Measurements from ENCODE around the gene PLA2G4F.

The PLA2G4F gene

DNA sequence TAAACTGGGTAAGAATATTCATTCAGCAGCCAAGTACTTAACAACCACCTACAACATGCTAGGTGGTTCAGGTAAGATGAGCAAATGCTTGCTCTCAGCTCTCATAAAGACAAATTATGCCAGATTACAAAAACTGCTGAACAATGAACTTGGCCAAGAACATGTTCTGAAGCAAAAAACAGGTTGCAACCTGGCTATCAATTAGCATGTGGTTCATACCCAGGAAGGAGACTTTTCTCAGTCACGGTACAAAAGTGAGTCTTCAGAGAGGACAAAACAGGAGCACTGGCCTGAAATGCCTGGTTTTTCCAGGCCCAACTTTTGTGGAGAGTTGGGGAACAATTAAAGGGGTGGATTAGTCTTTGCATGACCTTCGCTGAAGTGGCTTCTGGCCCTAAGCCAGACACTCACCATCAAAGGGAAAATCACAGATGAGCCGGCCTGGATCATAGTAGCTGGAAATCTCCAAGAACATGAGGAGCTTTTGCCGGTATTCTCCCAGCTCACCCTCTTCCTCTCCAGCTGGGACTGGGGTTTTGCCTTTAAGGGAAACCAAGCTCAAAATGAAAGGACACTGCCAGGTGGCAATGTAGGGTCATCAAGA is 7.6 kb upstream of the PLA2G4F start:
- DNase-seq, result no peak

- DNase-seq, result no peak
Observed at GRCh38 chr15:42163291-42163690, 6.9 kb upstream of the PLA2G4F start.

GRCh38 chr15:42160136-42160535 is 3.7 kb upstream of the PLA2G4F start:
- DNase-seq, result peak; percentile 41

DNA sequence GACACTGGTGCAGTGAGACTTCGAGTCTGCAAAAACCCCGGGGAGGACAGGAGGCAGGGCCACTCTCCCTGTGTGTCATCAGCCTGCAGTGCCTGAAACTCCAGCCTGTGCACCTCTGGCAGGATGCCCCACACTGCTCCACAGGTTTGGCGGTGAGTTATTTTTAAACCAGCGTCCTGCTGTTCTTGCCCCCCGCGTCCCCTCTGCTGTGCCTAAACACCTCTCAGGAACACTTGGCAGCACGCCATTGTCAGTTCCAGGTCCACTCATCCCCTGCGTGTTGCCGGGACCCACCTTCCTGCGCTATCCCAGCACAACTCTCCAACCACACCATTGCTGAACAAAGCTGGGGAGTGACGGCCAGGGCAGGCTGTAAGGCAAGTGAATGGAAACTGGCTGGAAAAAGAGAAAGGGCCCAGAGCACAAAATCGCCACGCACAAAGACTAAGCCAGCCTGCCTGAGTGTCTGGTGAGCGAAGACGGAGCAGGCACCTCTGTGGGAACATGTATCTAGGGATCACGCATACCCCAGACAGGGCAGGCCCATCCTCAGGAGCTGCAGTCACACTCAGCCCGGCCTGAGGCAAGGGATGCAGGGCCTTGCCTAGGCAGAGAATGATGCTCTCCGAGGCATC is 3.1 kb upstream of the PLA2G4F start:
- DNase-seq, result peak; percentile 35

- no peak for DNase-seq
Observed at GRCh38 chr15:42158941-42159340, 2.5 kb upstream of the PLA2G4F start.

DNA sequence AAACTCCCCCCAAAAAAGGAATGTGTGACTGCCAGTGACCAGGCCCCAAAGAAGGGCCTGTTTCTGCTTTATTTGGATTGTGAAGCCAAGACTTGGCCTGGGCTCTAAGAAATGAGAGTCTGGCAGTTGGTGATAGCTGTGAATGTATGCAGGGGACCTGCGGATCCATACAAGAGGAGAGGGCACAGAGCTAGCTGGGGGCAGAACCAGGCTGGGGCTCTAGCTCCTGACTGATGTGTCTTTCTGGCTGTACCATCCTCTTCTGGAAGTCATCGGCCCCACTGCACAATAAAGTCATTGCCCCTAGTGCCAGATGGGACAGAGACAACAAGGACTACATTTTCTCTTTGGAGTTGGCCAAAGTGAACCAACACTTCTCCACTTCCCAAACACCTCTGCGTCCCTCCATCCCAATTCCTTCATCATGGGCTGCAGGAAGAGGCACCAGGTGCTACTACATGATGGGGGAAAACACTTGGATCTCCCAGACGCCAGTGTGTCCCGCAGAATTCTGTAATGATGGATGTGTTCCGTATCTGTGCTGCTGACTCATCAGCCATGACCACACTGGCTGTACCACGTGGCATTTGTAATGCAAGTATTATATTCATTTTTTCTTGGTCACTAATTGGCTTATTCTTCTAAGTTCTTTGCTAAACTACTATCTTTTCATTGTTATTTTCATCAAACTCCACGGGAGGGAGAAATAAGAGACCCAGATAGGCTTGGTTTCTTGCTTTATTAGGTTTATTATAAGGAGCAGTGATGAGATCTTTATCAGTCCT is 1.7 kb upstream of the PLA2G4F start:
- peak; percentile 34 for DNase-seq

DNA sequence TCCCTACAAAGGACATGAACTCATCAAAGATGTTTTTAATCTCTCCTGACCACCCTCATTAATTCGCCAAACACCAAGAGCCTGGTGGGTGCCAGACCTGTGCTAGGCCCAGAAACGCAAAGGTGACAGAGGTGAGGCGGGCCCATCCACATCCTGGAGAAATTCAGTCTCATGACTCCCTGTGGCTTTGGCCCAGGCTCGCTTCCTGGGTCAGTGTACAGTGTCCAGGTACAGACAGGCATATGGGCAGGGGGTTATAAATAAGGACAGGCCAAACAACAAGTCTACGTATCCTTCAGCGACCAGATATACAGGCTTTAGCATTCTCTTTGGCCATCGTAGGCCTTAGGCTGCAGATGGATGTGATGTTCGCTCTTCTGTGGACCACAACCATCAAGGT is 945 bp upstream of the PLA2G4F start:
- no peak for DNase-seq

DNA sequence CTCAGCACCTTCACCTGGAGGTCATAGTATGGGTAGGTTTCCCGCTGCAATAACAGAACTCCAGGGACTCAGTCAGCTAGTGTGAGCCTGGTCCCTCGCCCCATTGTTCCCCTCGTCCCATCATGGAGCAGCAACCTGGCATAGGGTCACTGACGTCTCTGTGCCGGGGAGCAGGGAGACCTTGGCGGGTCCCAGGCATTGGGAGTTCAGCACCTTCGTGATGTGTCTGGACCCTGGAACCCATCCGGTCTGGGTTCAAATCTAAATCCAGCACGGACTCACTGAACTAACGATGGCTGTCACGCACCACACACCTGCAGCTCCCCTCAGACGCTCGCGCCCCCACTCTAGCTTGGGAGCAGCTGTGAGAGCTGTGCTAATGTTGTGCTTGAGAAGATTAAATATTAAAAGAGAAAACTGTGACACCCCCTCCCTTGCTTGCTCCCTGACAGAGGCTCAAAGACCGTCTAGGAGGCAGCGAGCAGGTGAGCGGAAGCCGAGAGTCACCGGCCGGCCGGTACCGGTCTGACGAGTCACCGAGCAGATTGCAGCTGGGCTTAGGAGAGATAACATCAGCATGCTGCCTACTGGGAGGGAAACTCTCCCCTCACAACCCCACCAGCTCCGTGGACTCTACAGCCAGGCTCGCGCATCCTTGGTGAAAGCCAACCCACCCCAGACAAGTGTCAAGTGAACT is 742 bp downstream of the PLA2G4F start:
- DNase-seq, result no peak

- no peak for DNase-seq
Observed at GRCh38 chr15:42154956-42155355, 1.5 kb downstream of the PLA2G4F start.

DNA sequence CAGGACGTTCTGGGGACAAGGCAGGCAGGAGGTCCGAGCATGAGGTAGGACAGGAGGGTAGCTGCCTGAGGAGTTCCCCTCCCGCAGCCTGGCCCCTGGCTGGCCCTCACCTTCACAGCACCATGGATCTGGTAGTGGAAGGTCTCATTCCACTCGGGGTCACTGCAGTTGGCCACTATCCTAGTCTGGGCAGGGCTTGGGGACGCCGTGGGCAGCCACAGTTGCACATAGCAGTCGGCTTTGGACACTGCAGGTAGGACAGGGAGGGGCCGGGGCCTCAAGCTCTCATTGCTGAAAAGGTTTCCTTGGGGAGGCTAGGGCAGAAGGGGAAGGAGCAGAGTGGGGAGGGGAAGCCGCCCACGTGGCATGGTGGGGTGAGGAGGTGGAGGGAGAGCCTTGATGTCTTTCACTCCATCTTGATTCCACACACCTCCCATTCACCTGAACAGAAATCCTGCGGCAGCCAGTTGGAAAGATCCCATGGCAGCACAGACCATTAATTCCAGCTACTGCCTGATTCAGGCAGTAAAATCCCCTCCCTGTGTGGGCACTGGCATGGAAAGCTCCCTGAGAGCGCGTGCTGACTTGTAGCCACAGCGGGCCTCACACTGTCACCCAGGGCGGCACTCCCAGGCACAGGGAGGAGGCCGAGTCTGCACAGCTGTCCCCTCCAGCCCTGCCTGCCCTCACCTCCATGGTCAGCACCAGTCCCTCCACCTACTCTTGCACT is 2.1 kb downstream of the PLA2G4F start:
- no peak for DNase-seq

DNA sequence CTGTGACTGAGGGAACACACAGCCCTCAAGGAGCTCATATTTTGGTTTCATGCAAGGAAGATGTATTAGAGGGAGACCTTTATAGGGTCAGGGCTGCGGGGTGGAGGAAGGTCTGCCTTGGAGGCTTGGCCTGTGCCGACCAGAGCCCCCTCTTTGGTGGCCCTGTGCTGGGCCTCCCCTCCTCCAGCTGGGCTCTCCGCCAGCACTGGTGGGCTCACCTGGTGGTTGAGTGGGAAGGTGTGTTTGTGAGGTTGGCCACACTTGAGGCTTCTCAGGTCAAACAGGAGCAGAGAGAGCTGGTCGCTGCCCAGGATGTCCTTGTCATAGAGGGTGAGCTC is 2.6 kb downstream of the PLA2G4F start:
- DNase-seq, result no peak

DNA sequence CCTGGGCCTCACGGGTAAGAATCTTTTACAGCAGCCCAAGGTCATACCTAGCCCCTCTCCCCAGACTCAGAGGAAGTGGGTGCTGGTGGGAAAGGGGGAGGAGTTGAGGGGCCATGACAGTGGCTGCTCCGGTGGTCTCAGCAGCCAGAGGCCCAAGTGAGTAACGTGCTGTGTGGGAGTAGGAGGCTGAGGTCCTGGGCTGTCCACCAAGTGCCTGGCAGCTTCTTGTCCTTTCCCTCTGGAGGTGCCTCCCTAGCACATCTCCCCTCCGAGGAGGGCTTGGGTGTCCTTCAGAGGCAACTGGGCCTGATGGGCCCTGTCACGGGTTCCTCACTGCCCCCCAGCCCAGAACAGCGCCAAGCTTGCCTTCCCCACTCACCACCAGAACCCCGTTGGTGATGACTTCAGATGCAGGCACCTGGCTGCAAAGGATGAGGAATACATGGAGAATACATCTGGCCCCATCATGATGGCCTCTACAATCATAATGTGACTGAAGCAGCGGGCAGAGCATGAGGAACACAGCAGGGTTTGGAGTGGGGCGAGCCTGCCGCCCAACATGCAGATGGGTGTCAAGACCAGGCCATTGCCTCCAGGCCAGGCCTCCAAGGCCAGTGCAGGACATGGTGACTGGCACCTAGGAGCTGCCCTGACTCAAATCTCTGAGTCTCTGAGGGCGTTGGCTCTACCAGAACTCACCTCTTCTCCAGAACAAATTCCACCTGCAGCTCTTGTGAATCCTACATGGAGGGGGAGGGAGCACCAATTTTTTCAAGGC is 3.3 kb downstream of the PLA2G4F start:
- no peak for DNase-seq

GRCh38 chr15:42152196-42152920 is 4.1 kb downstream of the PLA2G4F start:
- no peak for DNase-seq

- DNase-seq, result no peak
Observed at GRCh38 chr15:42151736-42152135, 4.7 kb downstream of the PLA2G4F start.

- no peak for DNase-seq
Observed at GRCh38 chr15:42151141-42151561, 5.3 kb downstream of the PLA2G4F start.

- no peak for DNase-seq
Observed at GRCh38 chr15:42150219-42150970, 6.0 kb downstream of the PLA2G4F start.

GRCh38 chr15:42149493-42150218 is 6.8 kb downstream of the PLA2G4F start:
- no peak for DNase-seq

GRCh38 chr15:42148808-42149492 is 7.5 kb downstream of the PLA2G4F start:
- no peak for DNase-seq

GRCh38 chr15:42147431-42147735 is 9.1 kb downstream of the PLA2G4F start:
- DNase-seq, result no peak
